GOT3 (cell line): ENCODE measurements around the gene ANKRD61.
"Not testable (repeated sequence)": the region's sequence is repeated elsewhere in the genome, so short reads cannot be mapped to it uniquely, and the experiment has no call there.

Experiments used
- DNase-seq: peaks from one replicate; lab custom pipeline; 2025; ENCODE audit warnings: mixed read lengths; lab: John Stamatoyannopoulos, UW

Gene ANKRD61

GRCh38 chr7:6031567-6031966 lies 391 bp downstream of the ANKRD61 start:
- DNase-seq = no peak

GRCh38 chr7:6032167-6032566 lies 991 bp downstream of the ANKRD61 start:
- no peak for DNase-seq

GRCh38 chr7:6032641-6033040 lies 1.5 kb downstream of the ANKRD61 start:
- DNase-seq = no peak

- DNase-seq = no peak
These were observed 4.0 kb downstream of the ANKRD61 start for GRCh38 chr7:6035165-6035564.

GRCh38 chr7:6035686-6036085 lies 4.5 kb downstream of the ANKRD61 start:
- DNase-seq = no peak

- no peak for DNase-seq
These were observed 18.6 kb downstream of the ANKRD61 start for GRCh38 chr7:6049780-6050179.

- DNase-seq = not testable (repeated sequence)
These were observed 20.0 kb downstream of the ANKRD61 start for GRCh38 chr7:6051185-6051584.

GRCh38 chr7:6056616-6057015 lies 25.4 kb downstream of the ANKRD61 start:
- DNase-seq = no peak

GRCh38 chr7:6057316-6058129 lies 26.3 kb downstream of the ANKRD61 start:
- no peak for DNase-seq

GRCh38 chr7:6059941-6060340 lies 28.8 kb downstream of the ANKRD61 start:
- DNase-seq = not testable (repeated sequence)

GRCh38 chr7:6071406-6071805 lies 40.2 kb downstream of the ANKRD61 start:
- DNase-seq = no peak

- no peak for DNase-seq
These were observed 43.6 kb downstream of the ANKRD61 start for GRCh38 chr7:6074612-6075380.

GRCh38 chr7:6078548-6078947 lies 47.4 kb downstream of the ANKRD61 start:
- DNase-seq = no peak

GRCh38 chr7:6083047-6083446 lies 51.9 kb downstream of the ANKRD61 start:
- not testable (repeated sequence) for DNase-seq
